H1 (cell line): ENCODE data around the gene MAPK4. TPM values are rescaled to one million over a fixed set of nuclear protein-coding genes. Genes with fewer than 3 reads are reported as not detected.

ENCODE experiments used
- CTCF ChIA-PET: fragments of 300-600 bp; sonication (Branson Sonifier 250); formaldehyde crosslinking; loops from one replicate; lab custom pipeline; 2021; ENCODE audit not compliant: partially characterized antibody; lab: Charles Lee
- POLR2A ChIA-PET: fragments of 300-600 bp; sonication (Branson Sonifier 250); formaldehyde crosslinking; loops from one replicate; lab custom pipeline; 2021; ENCODE audit warnings: inconsistent platforms; ENCODE audit not compliant: partially characterized antibody; lab: Charles Lee
- DNase-seq, 2 experiments: peaks; one replicate each; pipeline versions ENCODE4 v3.0.0 to v3.0.0-alpha.2; 2010 to 2022; ENCODE audit warnings: low spot score in 2 of 2, low read depth in 1 of 2, mixed read lengths in 1 of 2
- FAIRE-seq: peaks from 2 replicates; lab custom pipeline; 2011; peaks lifted over from hg19 to GRCh38; lab: Jason Lieb, UNC
- H2AFZ ChIP-seq: 2 replicates; pipeline ENCODE4 v1.8.1; 2012; ENCODE audit warnings: low read length, inconsistent platforms
- H2AK5ac ChIP-seq: 2 replicates; pipeline ENCODE4 v1.6.1; 2013; ENCODE audit warnings: low read depth, low read length
- H2BK120ac ChIP-seq: replicated peaks from 2 replicates; pipeline ENCODE3; 2013; ENCODE audit warnings: low read depth, low read length, inconsistent platforms
- H2BK12ac ChIP-seq: 2 replicates; pipeline ENCODE4 v1.6.1; 2013; ENCODE audit warnings: low read depth, low read length
- H2BK15ac ChIP-seq: 2 replicates; pipeline ENCODE4 v1.6.1; 2013; ENCODE audit warnings: low read length
- H2BK20ac ChIP-seq: 2 replicates; pipeline ENCODE4 v1.6.1; 2013; ENCODE audit warnings: low read length
- H2BK5ac ChIP-seq: 2 replicates; pipeline ENCODE4 v1.6.1; 2013; ENCODE audit warnings: low read depth, low read length
- H3K14ac ChIP-seq: 2 replicates; pipeline ENCODE4 v1.6.1; 2013; ENCODE audit warnings: inconsistent platforms; ENCODE audit not compliant: insufficient read length
- H3K18ac ChIP-seq: 2 replicates; pipeline ENCODE4 v1.6.1; 2013; ENCODE audit warnings: low read length; ENCODE audit errors: extremely low read depth
- H3K23ac ChIP-seq: 2 replicates; pipeline ENCODE4 v1.6.1; 2013; ENCODE audit warnings: inconsistent platforms; ENCODE audit not compliant: insufficient read length
- H3K23me2 ChIP-seq: 2 replicates; pipeline ENCODE4 v1.6.1; 2013; ENCODE audit warnings: low read depth, low read length
- H3K27ac ChIP-seq: 2 replicates; pipeline ENCODE4 v1.6.1; 2011; ENCODE audit warnings: low read depth, low read length, inconsistent platforms
- H3K27me3 ChIP-seq, 4 experiments: replicated peaks in 1 of 4; 1 replicate in 1 of 4; 2 replicates in 3 of 4; pipeline versions ENCODE4 v1.6.1 to v1.8.1; 2011 to 2013; ENCODE audit warnings: low read length in 3 of 4, mild to moderate bottlenecking in 3 of 4, inconsistent platforms in 2 of 4, mixed read lengths in 2 of 4, moderate library complexity in 1 of 4; ENCODE audit not compliant: control insufficient read depth in 3 of 4, insufficient read depth in 3 of 4; ENCODE audit errors: extremely low read depth in 1 of 4
- H3K36me3 ChIP-seq, 4 experiments: 2 replicates each; pipeline versions ENCODE4 v1.6.1 to v1.8.1; 2011 to 2013; ENCODE audit warnings: mild to moderate bottlenecking in 4 of 4, low read length in 3 of 4, moderate library complexity in 2 of 4, control low read depth in 1 of 4, inconsistent platforms in 1 of 4; ENCODE audit not compliant: insufficient read depth in 4 of 4, control insufficient read depth in 2 of 4
- H3K4ac ChIP-seq: replicated peaks from 2 replicates; pipeline ENCODE3; 2013; ENCODE audit warnings: low read length, low read depth, mixed read lengths, inconsistent platforms; ENCODE audit not compliant: insufficient read length
- H3K4me1 ChIP-seq, 4 experiments: replicated peaks in 1 of 4; 1 replicate in 1 of 4; 2 replicates in 3 of 4; pipeline versions ENCODE4 v1.6.1 to v1.8.1; 2011 to 2013; ENCODE audit warnings: low read length in 3 of 4, inconsistent platforms in 2 of 4, mixed read lengths in 1 of 4; ENCODE audit not compliant: insufficient read depth in 4 of 4, control insufficient read depth in 3 of 4
- H3K4me2 ChIP-seq, 2 experiments: 2 replicates each; pipeline versions ENCODE4 v1.6.1 to v1.8.1; 2011 to 2013; ENCODE audit warnings: low read depth in 2 of 2, low read length in 2 of 2, control low read depth in 1 of 2, inconsistent platforms in 1 of 2, mild to moderate bottlenecking in 1 of 2; ENCODE audit not compliant: insufficient read depth in 1 of 2
- H3K4me3 ChIP-seq, 4 experiments: fragments of 200-600, 300-600 bp in 1 of 4; sonication (generic), shearing (Covaris generic), sonication (Bioruptor Twin) in 1 of 4; 2 replicates each; pipeline versions ENCODE4 v1.5.1 to v1.8.1; 2011 to 2016; ENCODE audit warnings: low read length in 4 of 4, low read depth in 3 of 4, control low read depth in 2 of 4, inconsistent platforms in 2 of 4, mild to moderate bottlenecking in 2 of 4, mixed read lengths in 1 of 4, moderate library complexity in 1 of 4; ENCODE audit not compliant: insufficient read depth in 2 of 4; ENCODE audit errors: extremely low read depth in 1 of 4
- H3K56ac ChIP-seq: replicated peaks from 2 replicates; pipeline ENCODE3; 2013; ENCODE audit warnings: low read depth, mild to moderate bottlenecking, mixed read lengths, low read length, inconsistent platforms; ENCODE audit not compliant: insufficient read length
- H3K79me1 ChIP-seq: 2 replicates; pipeline ENCODE4 v1.6.1; 2013; ENCODE audit warnings: low read depth, low read length, control low read depth
- H3K79me2 ChIP-seq, 2 experiments: 2 replicates each; pipeline versions ENCODE4 v1.6.1 to v1.8.1; 2012 to 2013; ENCODE audit warnings: low read length in 2 of 2, mild to moderate bottlenecking in 2 of 2, inconsistent platforms in 1 of 2; ENCODE audit not compliant: insufficient read depth in 2 of 2, control insufficient read depth in 1 of 2
- H3K9ac ChIP-seq, 4 experiments: replicated peaks in 1 of 4; 1 replicate in 1 of 4; 2 replicates in 3 of 4; pipeline versions ENCODE4 v1.6.1 to v1.8.1; 2011 to 2013; ENCODE audit warnings: low read depth in 3 of 4, low read length in 3 of 4, control low read depth in 2 of 4, mild to moderate bottlenecking in 2 of 4, moderate library complexity in 2 of 4, inconsistent platforms in 1 of 4; ENCODE audit errors: extremely low read depth in 1 of 4
- H3K9me3 ChIP-seq, 2 experiments: 2 replicates each; pipeline versions ENCODE4 v1.6.1 to v1.8.1; 2012 to 2013; ENCODE audit warnings: mild to moderate bottlenecking in 2 of 2, moderate library complexity in 2 of 2, control low read depth in 1 of 2, inconsistent platforms in 1 of 2, low read depth in 1 of 2, low read length in 1 of 2, mixed read lengths in 1 of 2; ENCODE audit not compliant: insufficient read depth in 2 of 2
- H4K20me1 ChIP-seq, 2 experiments: replicated peaks in 1 of 2; 2 replicates each; pipeline versions ENCODE3 to v1.8.1; 2011 to 2013; ENCODE audit warnings: inconsistent platforms in 2 of 2, low read length in 2 of 2, mild to moderate bottlenecking in 1 of 2; ENCODE audit not compliant: insufficient read depth in 2 of 2, control insufficient read depth in 1 of 2
- H4K5ac ChIP-seq: 2 replicates; pipeline ENCODE4 v1.6.1; 2013; ENCODE audit warnings: low read length, low read depth, mixed read lengths, inconsistent platforms; ENCODE audit not compliant: insufficient read length
- H4K8ac ChIP-seq: 2 replicates; pipeline ENCODE4 v1.8.0; 2013; ENCODE audit warnings: mild to moderate bottlenecking, moderate library complexity, low read length, inconsistent platforms; ENCODE audit not compliant: insufficient read depth; ENCODE audit errors: extremely low read depth
- H4K91ac ChIP-seq: replicated peaks from 2 replicates; pipeline ENCODE3; 2013; ENCODE audit warnings: low read length, mixed read lengths, inconsistent platforms; ENCODE audit not compliant: insufficient read length
- BACH1 ChIP-seq: IDR thresholded peaks from 2 replicates; pipeline ENCODE4 v1.6.1; 2012; ENCODE audit warnings: low read length, improper control_type of control experiment
- EZH2 ChIP-seq: fragments of 200-600 bp; sonication (generic); IDR thresholded peaks from 2 replicates; pipeline ENCODE4 v1.7.1; 2012; ENCODE audit warnings: low read depth, mild to moderate bottlenecking, moderate library complexity, low read length, inconsistent platforms; ENCODE audit not compliant: severe bottlenecking
- RBBP5 ChIP-seq: IDR thresholded peaks from 2 replicates; pipeline ENCODE4 v1.7.1; 2012; ENCODE audit warnings: low read depth, mild to moderate bottlenecking, inconsistent platforms, low read length, moderate library complexity, borderline replicate concordance
- RXRA ChIP-seq: IDR thresholded peaks from 2 replicates; pipeline ENCODE4 v1.6.1; 2011; ENCODE audit warnings: low read depth, mild to moderate bottlenecking, low read length, moderate library complexity; ENCODE audit not compliant: insufficient read depth
- SP2 ChIP-seq: IDR thresholded peaks from 2 replicates; pipeline ENCODE4 v1.6.1; 2012; ENCODE audit warnings: mild to moderate bottlenecking, low read length, inconsistent platforms
- YY1 ChIP-seq: IDR thresholded peaks from 2 replicates; pipeline ENCODE4 v1.6.1; 2011; ENCODE audit warnings: low read depth, mild to moderate bottlenecking, low read length
- WGBS, 2 experiments: shearing (Covaris generic) in 1 of 2; methylation state at CpG; one replicate each; pipeline versions ENCODE4 v1.1.6 to v1.1.7; 2013 to 2015; ENCODE audit warnings: low lambda C conversion rate in 2 of 2, mixed read lengths in 2 of 2, inconsistent platforms in 1 of 2, low coverage in 1 of 2, missing lambda C conversion rate in 1 of 2; ENCODE audit not compliant: insufficient replicate concordance in 2 of 2, insufficient coverage in 1 of 2, insufficient read length in 1 of 2; ENCODE audit errors: extremely low coverage in 1 of 2, missing lambda C conversion rate in 1 of 2; 5-methylcytosine and 5-hydroxymethylcytosine counted together
- polyA plus RNA-seq, 7 experiments: library from polyadenylated mRNA; depleted of rRNA in 3 of 7; stranded (reverse) in 5 of 7; unstranded in 2 of 7; fragments of >200 nt in 5 of 7; fragments of 200-250 nt in 2 of 7; gene quantifications; 1 replicate in 5 of 7; 2 replicates in 1 of 7; 4 replicates in 1 of 7; pipeline versions ENCODE4 v1.2.1 to v1.2.3, GENCODE V29; 2011 to 2013; ENCODE audit warnings: missing spikeins in 2 of 7, mixed read lengths in 2 of 7
- total RNA-seq: library from RNA; stranded (reverse); fragmentation: NEBNext Ultra II Directional; extraction: Animal tissue kit (Norgen Biotek cat#: 25700); gene quantifications from 2 replicates; pipeline ENCODE4 v1.2.1, GENCODE V29; 2021

MAPK4 gene
- total and polyA plus RNA-seq, 2 of the 8 experiments (the other 6 are each of a cell fraction or from before 2014, with no cell fraction given), result 3.2 to 3.7 TPM

DNA sequence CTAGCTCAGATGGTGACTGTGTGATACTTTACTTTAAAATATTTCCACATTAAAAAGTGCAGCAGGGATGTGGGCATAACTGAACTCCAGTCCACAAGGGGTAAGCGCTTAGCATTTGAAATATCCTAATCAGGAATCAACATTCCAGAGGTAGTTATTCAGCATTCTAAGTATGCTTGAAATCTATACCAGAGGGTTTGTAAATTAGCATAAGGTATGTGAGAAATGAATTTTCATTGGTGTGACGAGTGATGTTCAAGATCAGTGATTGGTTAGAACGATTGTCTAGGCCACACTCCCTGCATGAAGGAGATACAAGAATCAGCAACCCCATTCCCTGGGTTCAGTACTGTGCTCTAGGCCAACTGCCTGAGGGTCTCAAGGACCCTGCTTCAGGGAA, 42.6 kb downstream of the MAPK4 start:
- H3K79me1 ChIP-seq, result no peaks in the 10 kb centered on the region; the same call in 1 of the 2 replicates
- FAIRE-seq, result no peak
- H4K8ac ChIP-seq, result no peak overlapping the region
- no peak overlapping the region for H3K4ac ChIP-seq
- DNase-seq, result no peak
- no peak overlapping the region for H2BK20ac ChIP-seq
- no peak overlapping the region for H2BK5ac ChIP-seq
- POLR2A ChIA-PET, result no interaction called here
- H3K27me3 ChIP-seq, result no peaks in the 10 kb centered on the region
- H2AK5ac ChIP-seq, result no peak overlapping the region
- no peak overlapping the region for H2BK12ac ChIP-seq
- H2AFZ ChIP-seq, result no peak overlapping the region
- no peaks in the 10 kb centered on the region for H3K9me3 ChIP-seq
- no peak overlapping the region for H2BK120ac ChIP-seq
- H3K79me2 ChIP-seq, result no peaks in the 10 kb centered on the region
- no peaks in the 10 kb centered on the region for H3K36me3 ChIP-seq
- H3K56ac ChIP-seq, result no peak overlapping the region
- TF ChIP-seq YY1 (no peak), SP2 (no peak), RXRA (no peak), EZH2 (no peak), RBBP5 (no peak), BACH1 (no peak)
- CTCF ChIA-PET, result interaction anchor here (1.0 to 1.4 kb wide), 2 partner anchors 12 to 16 kb away, joined by 3 to 4 read pairs; no protein-coding TSS in a partner anchor
- H3K14ac ChIP-seq, result no peak overlapping the region
- WGBS, 2 experiments, result 90% methylated on average over 3 of the region's 3 CpGs; no CpG with 5 or more reads in 1 of the 2 experiments
- no peak overlapping the region for H3K9ac ChIP-seq
- no peak overlapping the region for H2BK15ac ChIP-seq
- H4K20me1 ChIP-seq, result peaks cover 0 to 1% of the 10 kb centered on the region in 2 experiments
- no peak overlapping the region for H3K4me3 ChIP-seq
- no peak overlapping the region for H3K4me2 ChIP-seq
- no peak overlapping the region for H3K27ac ChIP-seq
- no peak overlapping the region for H3K23ac ChIP-seq
- H4K91ac ChIP-seq, result no peak overlapping the region
- no peak overlapping the region for H4K5ac ChIP-seq
- H3K18ac ChIP-seq, result no peak overlapping the region
- H3K4me1 ChIP-seq, result no peaks in the 10 kb centered on the region
- H3K23me2 ChIP-seq, result no peaks in the 10 kb centered on the region
